ENCODE measurements around the gene CAMKV. TPM values are rescaled to one million over a fixed set of nuclear protein-coding genes. Genes with fewer than 3 reads are reported as not detected.

CAMKV gene
- total and polyA plus RNA-seq, 2 of the 8 experiments (the other 6 are each of a cell fraction or from before 2014, with no cell fraction given) = 56.3 to 66.4 TPM

- TF ChIP-seq BRCA1 (IDR thresholded peaks at IDR 0.05; ENCODE audit: low read depth, low read length) (no peak), HDAC2 (IDR thresholded peaks at IDR 0.05; ENCODE audit: borderline replicate concordance in 1 of 2, low read depth in 2 of 2, low read length in 2 of 2) (peak in 1 of 2 experiments; percentile 77; a peak in 1 of 4 replicates), CREB1 (IDR thresholded peaks at IDR 0.05) (peak; percentile 82), ATF2 (IDR thresholded peaks at IDR 0.05; ENCODE audit: low read length) (peak; percentile 68), TCF12 (IDR thresholded peaks at IDR 0.05; ENCODE audit: low read depth, low read length) (no peak), KDM5A (IDR thresholded peaks at IDR 0.05; ENCODE audit: low read length) (no peak), POLR2A (IDR thresholded peaks at IDR 0.05; ENCODE audit: control extremely low read depth in 1 of 2, low read depth in 2 of 2, low read length in 2 of 2) (peak in 1 of 2 experiments; percentile 91; a peak in 2 of 3 replicates)
- TF ChIP-seq, protein P1, sequence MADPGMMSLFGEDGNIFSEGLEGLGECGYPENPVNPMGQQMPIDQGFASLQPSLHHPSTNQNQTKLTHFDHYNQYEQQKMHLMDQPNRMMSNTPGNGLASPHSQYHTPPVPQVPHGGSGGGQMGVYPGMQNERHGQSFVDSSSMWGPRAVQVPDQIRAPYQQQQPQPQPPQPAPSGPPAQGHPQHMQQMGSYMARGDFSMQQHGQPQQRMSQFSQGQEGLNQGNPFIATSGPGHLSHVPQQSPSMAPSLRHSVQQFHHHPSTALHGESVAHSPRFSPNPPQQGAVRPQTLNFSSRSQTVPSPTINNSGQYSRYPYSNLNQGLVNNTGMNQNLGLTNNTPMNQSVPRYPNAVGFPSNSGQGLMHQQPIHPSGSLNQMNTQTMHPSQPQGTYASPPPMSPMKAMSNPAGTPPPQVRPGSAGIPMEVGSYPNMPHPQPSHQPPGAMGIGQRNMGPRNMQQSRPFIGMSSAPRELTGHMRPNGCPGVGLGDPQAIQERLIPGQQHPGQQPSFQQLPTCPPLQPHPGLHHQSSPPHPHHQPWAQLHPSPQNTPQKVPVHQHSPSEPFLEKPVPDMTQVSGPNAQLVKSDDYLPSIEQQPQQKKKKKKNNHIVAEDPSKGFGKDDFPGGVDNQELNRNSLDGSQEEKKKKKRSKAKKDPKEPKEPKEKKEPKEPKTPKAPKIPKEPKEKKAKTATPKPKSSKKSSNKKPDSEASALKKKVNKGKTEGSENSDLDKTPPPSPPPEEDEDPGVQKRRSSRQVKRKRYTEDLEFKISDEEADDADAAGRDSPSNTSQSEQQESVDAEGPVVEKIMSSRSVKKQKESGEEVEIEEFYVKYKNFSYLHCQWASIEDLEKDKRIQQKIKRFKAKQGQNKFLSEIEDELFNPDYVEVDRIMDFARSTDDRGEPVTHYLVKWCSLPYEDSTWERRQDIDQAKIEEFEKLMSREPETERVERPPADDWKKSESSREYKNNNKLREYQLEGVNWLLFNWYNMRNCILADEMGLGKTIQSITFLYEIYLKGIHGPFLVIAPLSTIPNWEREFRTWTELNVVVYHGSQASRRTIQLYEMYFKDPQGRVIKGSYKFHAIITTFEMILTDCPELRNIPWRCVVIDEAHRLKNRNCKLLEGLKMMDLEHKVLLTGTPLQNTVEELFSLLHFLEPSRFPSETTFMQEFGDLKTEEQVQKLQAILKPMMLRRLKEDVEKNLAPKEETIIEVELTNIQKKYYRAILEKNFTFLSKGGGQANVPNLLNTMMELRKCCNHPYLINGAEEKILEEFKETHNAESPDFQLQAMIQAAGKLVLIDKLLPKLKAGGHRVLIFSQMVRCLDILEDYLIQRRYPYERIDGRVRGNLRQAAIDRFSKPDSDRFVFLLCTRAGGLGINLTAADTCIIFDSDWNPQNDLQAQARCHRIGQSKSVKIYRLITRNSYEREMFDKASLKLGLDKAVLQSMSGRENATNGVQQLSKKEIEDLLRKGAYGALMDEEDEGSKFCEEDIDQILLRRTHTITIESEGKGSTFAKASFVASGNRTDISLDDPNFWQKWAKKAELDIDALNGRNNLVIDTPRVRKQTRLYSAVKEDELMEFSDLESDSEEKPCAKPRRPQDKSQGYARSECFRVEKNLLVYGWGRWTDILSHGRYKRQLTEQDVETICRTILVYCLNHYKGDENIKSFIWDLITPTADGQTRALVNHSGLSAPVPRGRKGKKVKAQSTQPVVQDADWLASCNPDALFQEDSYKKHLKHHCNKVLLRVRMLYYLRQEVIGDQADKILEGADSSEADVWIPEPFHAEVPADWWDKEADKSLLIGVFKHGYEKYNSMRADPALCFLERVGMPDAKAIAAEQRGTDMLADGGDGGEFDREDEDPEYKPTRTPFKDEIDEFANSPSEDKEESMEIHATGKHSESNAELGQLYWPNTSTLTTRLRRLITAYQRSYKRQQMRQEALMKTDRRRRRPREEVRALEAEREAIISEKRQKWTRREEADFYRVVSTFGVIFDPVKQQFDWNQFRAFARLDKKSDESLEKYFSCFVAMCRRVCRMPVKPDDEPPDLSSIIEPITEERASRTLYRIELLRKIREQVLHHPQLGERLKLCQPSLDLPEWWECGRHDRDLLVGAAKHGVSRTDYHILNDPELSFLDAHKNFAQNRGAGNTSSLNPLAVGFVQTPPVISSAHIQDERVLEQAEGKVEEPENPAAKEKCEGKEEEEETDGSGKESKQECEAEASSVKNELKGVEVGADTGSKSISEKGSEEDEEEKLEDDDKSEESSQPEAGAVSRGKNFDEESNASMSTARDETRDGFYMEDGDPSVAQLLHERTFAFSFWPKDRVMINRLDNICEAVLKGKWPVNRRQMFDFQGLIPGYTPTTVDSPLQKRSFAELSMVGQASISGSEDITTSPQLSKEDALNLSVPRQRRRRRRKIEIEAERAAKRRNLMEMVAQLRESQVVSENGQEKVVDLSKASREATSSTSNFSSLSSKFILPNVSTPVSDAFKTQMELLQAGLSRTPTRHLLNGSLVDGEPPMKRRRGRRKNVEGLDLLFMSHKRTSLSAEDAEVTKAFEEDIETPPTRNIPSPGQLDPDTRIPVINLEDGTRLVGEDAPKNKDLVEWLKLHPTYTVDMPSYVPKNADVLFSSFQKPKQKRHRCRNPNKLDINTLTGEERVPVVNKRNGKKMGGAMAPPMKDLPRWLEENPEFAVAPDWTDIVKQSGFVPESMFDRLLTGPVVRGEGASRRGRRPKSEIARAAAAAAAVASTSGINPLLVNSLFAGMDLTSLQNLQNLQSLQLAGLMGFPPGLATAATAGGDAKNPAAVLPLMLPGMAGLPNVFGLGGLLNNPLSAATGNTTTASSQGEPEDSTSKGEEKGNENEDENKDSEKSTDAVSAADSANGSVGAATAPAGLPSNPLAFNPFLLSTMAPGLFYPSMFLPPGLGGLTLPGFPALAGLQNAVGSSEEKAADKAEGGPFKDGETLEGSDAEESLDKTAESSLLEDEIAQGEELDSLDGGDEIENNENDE (IDR thresholded peaks at IDR 0.05; ENCODE audit: insufficient replicate concordance, low read length) = no peak
Measured at GRCh38 chr3:49856181-49857005, 13.3 kb downstream of the CAMKV start, which contains the start of gene TRAIP (continued).
